T-helper 2 cell (primary cell): ENCODE measurements around the gene WRAP73.

Experiments
- DNase-seq, 5 experiments: peaks; one replicate each; pipeline versions ENCODE4 v3.0.0 to v3.0.0-alpha.2; 2012 to 2022
- total RNA-seq, 2 donors: gene quantifications; one replicate each; lab custom pipeline; 2026; lab: John Stamatoyannopoulos, UW

Gene WRAP73, protein sequence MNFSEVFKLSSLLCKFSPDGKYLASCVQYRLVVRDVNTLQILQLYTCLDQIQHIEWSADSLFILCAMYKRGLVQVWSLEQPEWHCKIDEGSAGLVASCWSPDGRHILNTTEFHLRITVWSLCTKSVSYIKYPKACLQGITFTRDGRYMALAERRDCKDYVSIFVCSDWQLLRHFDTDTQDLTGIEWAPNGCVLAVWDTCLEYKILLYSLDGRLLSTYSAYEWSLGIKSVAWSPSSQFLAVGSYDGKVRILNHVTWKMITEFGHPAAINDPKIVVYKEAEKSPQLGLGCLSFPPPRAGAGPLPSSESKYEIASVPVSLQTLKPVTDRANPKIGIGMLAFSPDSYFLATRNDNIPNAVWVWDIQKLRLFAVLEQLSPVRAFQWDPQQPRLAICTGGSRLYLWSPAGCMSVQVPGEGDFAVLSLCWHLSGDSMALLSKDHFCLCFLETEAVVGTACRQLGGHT
- total RNA-seq = 20.9 to 30.6 reads per million in 2 donors

DNA sequence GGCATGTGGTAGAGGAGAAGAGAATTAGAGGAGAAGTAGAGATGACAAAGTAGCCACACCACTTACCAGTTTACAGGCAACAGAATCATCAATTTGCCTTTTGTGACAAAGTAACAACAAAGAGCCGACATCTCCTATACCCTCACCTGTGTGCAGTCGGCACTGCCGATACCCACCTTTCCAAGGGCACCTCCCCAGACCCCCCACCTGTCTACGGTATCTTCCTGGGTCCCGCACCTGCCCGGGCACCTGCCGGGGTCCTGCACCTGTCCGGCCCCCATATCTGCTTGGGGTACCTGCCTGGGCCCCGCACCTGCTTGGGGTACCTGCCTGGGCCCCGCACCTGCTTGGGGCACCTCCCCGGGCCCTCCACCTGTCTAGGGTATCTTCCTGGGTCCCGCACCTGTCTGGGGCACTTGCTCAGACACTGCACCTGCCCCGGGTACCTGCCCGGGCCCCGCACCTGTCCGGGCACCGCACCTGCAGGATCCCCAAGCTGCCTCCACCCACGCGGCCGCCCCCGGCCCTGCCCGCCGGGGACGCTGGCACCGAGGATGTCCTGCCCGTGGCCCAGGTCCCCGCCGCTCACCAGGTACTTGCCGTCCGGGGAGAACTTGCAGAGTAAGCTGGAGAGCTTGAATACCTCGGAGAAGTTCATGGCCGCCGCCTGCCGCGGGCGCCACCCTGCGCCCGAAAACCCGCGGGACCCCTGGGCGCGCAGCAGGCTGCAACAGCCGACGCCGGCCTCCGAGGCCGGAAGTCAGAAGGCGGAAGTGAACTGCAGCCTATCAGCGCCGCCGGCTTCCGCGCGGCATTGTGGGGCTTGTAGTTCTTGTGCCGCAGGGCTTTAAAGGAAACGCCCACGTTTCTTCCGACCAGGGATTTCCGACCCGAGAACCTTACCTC, at the start of gene WRAP73:
WRAP73 (minus strand) TSS at position 762 of the 906 bp plus-strand sequence; CDS start at position 658, 104 bp downstream.
- DNase-seq = peak; percentile 71 to 94 (median 85)

DNA sequence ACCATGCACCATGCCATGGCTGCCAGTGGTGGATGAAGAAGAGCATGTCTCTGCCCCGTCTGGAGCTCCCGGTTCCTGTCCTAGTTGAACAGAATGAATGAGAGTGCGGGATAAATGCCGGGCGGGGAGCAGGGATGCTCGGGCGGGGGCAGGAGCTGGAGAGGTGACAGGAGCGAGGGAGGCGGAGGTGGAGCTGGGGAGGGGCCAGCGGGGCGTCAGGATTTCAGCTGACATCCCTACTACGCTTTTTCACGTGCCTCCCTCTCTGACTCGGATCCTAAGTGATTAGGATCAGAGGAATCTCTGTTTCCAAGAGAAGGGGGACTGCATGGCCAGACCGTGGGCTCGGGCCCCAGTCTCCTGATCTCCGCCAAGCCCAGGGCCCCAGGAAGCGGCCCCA, 49.7 kb upstream of the WRAP73 start:
- no peak for DNase-seq

DNA sequence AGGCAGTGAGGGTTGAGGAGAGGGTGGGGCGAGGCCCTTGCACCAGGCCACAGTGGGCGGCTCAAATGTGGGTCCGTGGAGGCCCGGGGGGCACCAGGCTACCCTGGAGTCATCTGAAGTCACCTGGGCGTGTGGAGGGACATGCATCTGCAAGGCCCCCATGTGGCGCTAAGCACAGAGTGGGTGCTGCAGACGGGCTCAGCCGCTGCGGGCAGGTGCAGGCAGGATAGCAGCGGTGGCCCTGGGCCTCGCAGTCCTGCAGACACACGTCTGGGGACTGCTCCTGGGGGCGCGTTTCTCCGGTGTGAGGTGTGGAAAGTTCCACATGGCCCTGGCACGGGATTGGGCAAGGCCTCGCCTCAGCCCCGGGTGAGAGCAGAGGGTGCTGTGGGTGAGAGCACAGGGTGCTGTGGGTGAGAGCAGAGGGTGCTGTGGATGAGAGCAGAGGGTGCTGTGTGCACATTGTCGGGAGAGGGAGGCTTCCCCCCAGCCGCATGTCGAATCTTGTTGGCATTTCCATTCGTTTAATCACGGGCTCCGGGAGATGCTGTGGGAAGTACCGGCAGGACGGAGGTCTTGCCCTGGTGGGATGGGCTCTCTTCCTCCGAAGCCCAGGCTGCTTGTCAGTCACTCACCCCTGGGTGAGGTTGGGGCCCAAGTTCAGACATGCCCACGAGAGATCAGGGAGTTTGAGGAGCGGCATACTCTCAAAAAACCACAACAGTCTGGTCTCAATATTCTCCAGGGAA, 48.9 kb upstream of the WRAP73 start:
- no peak for DNase-seq

DNA sequence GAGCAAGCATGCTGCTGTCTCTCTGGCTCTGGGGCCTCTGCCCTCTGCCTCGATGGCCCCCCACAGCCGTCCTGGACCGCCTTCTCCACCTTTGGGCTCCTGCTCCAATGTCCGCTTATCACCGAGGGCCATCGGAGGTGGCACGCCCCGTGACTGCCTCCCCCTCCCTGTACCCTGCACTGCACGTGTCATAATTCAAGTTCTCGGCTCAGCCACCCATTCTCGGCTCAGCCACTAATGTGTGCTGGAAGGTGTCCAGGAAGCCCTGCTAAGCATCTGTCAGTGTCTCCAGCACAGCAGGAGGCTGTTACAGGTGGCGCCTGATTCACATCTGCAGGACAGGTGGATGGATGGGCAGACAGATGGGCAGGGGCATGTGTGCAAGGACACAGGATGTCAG, 47.9 kb upstream of the WRAP73 start:
- DNase-seq = no peak

DNA sequence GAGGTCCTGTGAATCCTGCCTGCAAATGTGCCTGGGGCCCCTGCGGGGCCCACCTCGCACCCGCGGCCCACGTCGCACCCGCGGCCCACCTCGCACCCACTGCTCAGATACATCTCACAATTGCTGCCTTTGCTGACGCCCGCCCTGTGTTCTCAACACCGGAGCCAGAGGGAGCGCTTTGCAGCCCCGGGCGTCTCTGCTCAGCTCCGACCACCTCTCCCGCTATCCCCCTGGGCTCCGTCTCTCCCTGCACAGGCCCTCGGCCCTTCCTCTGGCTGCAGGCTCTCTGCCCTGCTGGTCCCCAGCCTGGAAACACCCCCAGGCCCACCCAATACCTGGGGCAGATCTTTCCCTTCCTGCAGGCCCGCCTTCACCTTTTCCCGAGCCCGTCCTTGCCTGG, 47.2 kb upstream of the WRAP73 start:
- DNase-seq = no peak

DNA sequence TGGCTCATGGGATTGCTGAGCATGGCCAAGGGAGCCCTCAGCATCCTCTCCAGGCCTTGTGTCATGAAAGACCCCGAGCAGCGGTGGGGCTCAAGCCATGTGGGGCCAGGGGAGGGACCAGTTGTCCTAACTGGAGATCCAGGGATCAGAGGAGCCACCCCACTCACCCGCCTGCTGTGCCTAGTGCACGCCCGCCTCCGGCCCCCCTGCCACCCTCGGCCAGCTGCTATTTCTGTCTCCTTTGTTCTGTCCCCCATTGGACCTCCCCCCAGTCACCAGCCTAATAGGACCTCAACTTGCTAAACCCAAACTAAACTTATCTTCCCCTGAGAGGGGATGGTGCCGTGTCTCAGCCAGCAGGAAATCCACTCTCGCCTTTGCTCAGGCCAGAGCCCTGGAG, 46.8 kb upstream of the WRAP73 start:
- no peak for DNase-seq

DNA sequence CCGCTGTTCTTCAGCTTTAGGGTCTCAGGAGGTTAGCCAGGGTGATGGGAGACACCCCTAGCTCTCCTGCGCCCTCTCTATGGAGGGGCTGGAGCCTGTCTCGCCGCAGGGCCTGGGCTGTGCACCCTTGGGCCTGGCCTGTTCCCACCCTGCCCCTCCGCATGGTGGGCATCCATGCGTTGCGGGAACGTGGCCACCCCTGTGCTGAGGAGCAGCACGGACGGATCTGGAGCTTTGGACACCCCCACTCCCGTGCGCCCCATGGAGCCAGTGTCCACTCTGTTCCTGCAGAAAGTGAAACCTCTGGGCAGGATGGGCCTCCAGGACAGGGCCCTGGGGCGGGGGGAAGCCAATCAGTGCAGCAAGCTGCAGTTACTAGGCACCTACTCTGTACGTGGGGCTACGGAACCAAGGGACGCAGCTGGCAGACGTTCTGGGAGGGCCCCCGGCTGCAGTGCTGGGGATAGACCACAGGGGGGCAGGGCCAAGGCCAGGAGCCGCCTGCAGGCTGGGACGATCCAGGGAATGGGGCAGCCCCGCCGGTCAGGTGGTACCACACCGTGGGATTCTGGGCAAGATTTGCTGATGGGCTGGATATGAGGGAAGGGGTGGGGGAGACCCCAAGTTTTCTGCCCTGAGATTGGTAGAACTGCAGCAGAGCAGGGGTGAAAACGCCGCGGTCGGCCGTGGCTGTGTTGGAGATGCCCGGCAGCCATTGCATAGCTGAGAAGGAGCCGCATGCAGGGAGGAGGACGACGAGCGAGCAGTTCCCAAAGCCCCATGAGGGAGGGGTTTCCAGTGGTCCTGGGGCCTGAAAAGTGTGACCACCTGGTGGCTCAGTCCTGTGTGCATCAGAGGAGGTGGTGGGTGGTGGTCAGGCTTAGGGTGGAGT, 45.7 kb upstream of the WRAP73 start:
- peak in 1 of 5 experiments; percentile 17 for DNase-seq

DNA sequence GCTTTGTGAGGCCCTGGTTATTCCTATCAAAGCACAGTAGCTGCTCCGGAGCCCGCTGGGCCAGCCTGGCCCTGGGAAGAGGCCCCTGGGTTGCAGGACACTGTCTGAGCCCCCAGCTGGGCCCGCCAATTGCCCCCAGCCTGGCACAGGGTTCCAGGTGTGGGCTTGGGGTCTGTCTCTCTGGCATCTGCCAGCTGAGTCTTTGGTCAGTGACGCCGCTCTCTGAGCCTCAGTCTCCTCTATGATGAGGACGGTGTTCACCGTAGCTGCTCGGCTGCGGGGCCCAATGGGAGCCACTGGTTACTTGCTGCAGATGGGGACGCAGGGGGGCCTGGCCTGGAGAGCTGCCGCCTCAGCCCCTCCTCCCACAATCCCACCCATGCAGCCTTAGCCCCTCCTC, 43.4 kb upstream of the WRAP73 start:
- DNase-seq = no peak

DNA sequence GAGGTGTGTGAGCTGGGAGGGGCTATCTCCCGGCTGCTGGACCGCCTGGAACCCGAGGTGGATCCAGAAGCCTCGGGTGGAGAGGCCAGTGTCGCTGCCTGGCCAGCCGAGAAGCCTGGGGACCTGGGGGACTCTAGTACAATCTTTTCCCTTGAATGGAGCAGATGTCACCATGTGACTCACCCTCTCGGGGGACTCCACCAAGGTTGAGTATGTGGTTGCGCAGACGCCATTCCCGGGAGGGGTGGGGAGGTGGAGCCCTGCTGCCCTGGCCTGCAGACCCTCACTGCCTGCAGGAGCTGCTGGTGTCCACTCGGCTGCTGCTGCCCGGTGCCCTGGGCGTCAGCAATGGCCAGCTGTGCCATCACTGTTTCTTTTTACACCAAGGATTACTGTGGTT, 42.7 kb upstream of the WRAP73 start:
- DNase-seq = no peak

DNA sequence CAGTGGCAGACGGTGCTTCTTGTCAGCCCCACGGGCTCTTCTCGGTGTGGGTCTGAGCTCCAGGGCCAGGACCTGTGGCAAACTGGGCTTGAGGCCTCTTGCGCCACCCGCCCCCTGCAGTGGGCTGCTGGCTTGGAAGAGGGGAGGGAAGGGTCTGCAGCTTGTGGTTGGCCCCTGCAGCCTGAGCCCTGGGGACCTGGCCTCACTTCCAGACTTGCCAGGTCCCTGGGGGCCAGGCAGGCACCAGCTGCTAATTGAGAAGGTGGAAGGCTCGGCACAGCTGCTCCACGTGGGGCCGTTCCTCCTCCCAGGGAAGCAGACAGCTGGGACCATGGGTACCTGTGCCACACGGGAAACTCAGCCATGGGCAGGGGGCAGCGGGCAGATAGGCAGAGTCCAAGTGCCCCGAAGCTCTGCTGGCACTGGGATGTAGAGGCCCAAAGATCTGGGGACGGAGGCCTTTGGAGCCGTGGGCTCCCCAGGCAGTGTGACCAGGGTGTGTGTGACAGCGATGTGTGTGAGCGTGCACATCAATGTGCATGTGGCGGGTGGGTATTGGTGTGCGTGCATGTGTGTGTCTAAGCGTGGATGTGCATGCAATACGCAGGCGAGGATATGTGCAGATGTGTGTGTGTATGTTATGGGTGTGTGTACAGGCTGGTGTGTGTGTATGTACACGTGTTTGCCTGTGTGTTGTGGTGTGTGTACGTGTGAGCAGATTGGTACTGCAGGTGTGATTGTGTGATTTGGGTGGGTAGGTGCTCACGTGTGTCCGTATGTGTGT, 41.7 kb upstream of the WRAP73 start:
- DNase-seq = no peak

DNA sequence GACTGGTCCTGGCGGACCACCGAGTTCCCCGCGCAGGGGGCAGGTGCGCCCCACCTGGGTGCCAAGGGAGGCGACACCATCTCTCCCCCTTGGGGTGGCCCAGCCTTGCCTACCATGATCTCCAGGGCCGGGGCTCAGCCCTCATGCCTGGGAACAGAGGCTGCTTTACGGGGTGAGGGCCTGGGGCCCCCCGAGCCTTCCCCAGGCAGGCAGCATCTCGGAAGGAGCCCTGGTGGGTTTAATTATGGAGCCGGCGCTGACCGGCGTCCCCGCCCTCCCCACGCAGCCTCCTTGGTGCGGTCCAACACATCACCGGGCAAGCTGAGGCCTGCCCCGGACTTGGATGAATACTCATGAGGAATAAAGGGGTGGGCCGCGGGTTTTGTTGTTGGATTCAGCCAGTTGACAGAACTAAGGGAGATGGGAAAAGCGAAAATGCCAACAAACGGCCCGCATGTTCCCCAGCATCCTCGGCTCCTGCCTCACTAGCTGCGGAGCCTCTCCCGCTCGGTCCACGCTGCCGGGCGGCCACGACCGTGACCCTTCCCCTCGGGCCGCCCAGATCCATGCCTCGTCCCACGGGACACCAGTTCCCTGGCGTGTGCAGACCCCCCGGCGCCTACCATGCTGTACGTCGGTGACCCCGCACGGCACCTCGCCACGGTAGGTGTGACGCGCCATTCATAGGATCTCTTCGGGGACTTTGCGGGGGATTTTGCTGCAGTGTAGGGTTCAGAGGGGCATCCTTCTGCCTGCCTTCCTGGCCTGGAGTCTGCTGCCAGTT, 40.6 kb upstream of the WRAP73 start:
- no peak for DNase-seq

DNA sequence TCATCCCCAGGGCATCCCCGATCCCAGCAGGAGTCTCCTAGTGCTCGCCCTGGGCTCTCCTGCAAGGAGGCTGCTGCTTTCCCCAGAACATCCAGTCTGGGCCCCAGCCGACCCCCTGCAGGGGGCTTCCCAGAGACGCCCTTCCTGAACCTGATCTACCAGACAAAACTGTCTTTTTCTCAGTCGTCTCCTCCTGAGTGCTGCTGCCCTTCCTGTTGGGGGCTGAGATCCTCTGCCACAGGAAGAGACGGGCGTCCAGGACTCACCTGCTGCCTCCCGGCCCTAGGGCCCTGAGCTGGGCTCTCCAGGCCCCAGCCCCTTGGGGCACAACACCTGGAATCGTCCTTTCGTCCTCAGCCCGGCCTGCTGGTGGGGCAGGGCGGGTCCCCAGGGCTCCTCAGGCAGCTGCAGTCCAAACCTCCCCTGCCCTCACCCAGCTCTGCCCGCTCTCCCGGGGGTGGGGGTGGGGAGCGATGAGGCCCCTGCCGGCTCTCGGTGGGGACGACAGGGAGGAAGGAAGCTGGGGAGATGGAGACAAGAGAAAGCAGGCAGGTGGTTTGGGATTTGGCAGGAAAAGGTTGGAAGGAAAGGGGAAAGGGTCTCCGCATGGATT, 39.3 kb upstream of the WRAP73 start:
- DNase-seq = no peak

DNA sequence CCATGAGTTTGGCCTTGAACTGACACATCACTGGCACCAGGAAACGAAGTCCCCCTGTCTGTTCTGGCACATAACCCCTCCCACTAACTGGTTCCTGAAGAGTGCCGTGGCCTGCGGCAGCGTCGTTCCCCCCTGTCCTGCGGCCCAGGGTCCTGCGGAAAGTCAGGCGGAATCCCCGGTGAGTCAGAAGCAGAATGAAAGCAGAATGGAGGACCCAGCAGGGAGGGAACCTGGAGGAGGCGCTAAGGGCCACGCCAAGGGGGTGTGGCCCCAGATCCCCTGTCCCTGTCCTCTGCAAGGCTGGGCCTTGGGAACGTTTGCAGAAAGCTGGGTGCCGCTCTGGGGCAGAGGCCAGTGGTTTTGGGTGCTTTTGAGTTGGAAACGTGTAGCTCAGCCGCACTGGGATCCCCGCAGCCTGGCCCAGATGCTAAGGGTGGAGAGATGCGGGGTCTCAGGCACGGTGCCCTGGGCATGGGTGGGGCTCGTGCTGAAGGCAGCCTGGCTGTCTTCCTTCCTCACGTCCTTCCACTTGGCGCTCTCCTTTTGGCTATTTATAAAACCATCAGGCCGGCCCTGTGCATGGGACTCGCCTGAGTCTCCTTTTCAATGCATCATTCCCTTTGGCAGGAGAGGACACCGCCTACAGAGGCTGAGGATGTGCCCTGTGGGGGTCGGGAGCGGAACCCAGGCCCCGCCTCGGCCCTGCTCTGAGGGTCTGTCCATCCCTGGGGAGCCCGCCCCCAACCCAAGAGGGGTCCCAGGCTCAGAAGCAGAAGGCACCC, 38.6 kb upstream of the WRAP73 start:
- DNase-seq = no peak

DNA sequence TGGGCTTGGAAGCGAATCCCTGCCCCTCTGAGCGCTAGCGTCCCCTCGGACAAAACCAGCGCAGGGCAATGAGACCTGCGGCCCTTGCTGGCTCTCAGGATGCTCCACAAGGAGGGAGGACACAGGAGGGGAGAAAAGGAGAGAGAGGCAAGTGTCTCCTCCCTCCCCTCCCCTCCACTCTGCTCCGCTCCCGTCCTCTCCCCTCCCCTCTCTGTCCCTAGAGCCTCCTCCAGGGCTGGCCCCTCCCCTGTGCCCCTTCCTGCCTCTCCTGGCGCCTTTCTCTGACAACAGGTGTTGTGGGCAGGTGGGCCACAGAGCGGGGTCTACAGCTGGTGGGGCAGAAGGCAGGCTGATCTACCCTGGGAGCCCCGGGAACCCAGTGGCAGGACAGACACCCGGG, 37.6 kb upstream of the WRAP73 start:
- DNase-seq = no peak

DNA sequence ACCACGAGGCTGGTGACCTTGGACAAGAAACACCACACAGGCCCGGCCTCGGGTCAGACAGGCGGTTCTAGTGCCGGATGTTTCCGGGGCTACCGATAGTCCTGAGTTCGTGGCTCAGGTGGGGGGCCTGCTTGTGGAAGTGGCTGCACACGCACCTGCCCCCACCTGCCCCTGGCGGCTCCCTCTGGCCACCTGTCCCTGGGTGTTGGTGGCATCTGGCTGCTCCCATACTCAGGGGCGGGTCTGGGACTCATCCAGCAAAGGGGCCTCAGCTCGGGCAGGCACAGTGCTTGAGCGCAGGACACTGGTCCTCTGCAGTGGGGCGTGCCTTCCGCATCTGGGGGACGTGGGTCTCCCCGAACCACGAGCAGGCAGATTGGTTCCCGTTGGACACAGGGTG, 36.0 kb upstream of the WRAP73 start:
- DNase-seq = no peak

DNA sequence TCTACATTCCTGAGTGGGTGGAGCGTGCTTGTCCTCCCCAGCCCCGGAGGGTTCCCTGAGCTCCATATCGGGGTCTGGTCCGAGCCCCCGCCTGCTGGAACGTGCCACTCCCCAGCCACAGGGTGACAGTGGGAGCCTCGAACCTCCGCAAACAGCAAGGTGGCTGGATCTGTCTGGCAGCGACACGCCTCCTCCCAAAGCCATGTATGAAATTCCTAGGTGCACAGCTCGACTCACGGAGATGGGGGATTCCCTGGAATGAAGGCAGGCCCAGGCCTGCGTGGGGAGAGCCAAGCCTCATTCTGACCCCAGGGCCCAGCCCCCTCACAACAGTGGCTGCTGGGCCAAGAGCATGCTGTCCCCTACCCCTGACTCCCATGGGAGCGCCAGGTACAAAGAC, 35.3 kb upstream of the WRAP73 start:
- DNase-seq = no peak

DNA sequence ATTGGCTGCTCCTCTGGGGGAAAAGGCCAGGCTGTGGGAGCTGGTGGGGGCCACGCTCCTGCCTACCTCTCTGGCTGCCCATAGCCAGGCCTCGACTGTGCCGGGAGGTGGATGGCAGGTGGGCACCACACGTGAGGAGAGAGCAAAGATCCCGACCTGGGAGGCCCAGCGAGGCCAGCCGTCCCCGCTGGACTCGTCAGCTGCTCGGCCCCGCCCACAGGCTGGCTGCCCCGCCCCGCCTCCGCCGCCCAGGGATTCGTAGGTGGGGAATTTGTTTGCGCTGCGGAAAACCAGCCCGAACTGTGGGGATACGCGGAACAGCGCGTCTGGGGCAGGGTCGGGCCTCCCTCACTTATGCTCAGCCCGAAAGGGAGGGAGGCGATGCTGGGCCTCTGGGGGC, 34.1 kb upstream of the WRAP73 start:
- DNase-seq = no peak

DNA sequence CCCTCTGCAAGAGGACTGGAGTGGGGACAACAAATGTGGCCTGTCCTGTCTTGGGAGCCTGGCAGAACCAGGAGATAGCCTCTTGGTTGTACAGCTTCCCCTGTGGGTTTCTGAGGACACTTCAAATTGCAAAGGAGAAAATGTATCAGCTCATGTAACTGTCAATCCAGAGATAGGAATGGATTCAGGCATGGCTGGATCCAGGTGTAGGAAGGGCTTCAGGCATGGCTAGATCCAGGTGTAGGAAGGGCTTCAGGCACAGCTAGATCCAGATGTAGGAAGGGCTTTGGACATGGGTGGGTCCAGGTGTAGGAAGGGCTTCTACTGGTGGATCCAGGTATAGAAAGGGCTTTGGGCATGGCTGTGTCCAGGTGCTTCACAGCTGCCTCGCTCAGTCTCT, 33.3 kb upstream of the WRAP73 start:
- no peak for DNase-seq
